HG02852 (cell line): ENCODE measurements around the gene DAPL1.
"Not testable (repeated sequence)": the region's sequence is repeated elsewhere in the genome, so short reads cannot be mapped to it uniquely, and the experiment has no call there.

ENCODE experiments used
- ATAC-seq: cut with Tn5 transposase; IDR thresholded peaks from one replicate; pipeline ENCODE4 v1.9.1; 2021; ENCODE audit warnings: mild to moderate bottlenecking, moderate library complexity; ENCODE audit not compliant: unreplicated experiment

The DAPL1 gene

GRCh38 chr2:158817588-158817987 lies 22.5 kb downstream of the DAPL1 start:
- ATAC-seq, result no peak

GRCh38 chr2:158818511-158818910 lies 23.4 kb downstream of the DAPL1 start:
- no peak for ATAC-seq

- ATAC-seq, result no peak
Observed at GRCh38 chr2:158822193-158822592, 27.1 kb downstream of the DAPL1 start.

GRCh38 chr2:158823486-158824237 lies 28.5 kb downstream of the DAPL1 start:
- no peak for ATAC-seq

GRCh38 chr2:158825021-158825420 lies 29.9 kb downstream of the DAPL1 start:
- ATAC-seq, result no peak

- ATAC-seq, result no peak
Observed at GRCh38 chr2:158826965-158827364, 31.8 kb downstream of the DAPL1 start.

- no peak for ATAC-seq
Observed at GRCh38 chr2:158828378-158829164, 33.5 kb downstream of the DAPL1 start.

- ATAC-seq, result no peak
Observed at GRCh38 chr2:158829167-158829566, 34.0 kb downstream of the DAPL1 start.

GRCh38 chr2:158830201-158830600 lies 35.1 kb downstream of the DAPL1 start:
- ATAC-seq, result no peak

GRCh38 chr2:158835431-158835830 lies 40.3 kb downstream of the DAPL1 start:
- peak; percentile 51 for ATAC-seq

GRCh38 chr2:158837645-158838044 lies 42.5 kb downstream of the DAPL1 start:
- ATAC-seq, result no peak

GRCh38 chr2:158841850-158842249 lies 46.7 kb downstream of the DAPL1 start:
- no peak for ATAC-seq

GRCh38 chr2:158845444-158845843 lies 50.3 kb downstream of the DAPL1 start:
- no peak for ATAC-seq

- no peak for ATAC-seq
Observed at GRCh38 chr2:158845859-158846258, 50.7 kb downstream of the DAPL1 start.

GRCh38 chr2:158847526-158847925 lies 52.4 kb downstream of the DAPL1 start:
- not testable (repeated sequence) for ATAC-seq

GRCh38 chr2:158848031-158848970 lies 53.2 kb downstream of the DAPL1 start:
- ATAC-seq, result not testable (repeated sequence)

GRCh38 chr2:158860179-158860578 lies 65.1 kb downstream of the DAPL1 start:
- not testable (repeated sequence) for ATAC-seq

GRCh38 chr2:158861626-158862025 lies 66.5 kb downstream of the DAPL1 start:
- not testable (repeated sequence) for ATAC-seq

GRCh38 chr2:158865469-158865868 lies 70.4 kb downstream of the DAPL1 start:
- ATAC-seq, result not testable (repeated sequence)
